Caco-2 (cell line): ENCODE measurements around the gene TMEM62. TPM values are rescaled to one million over a fixed set of nuclear protein-coding genes. Genes with fewer than 3 reads are reported as not detected.

Source experiments
- BruUV-seq: library from RNA; stranded (reverse); fragments of 400-500 nt; replicated peaks from 2 replicates; lab custom pipeline; 2021; lab: Mats Ljungman, UMichigan
- CTCF ChIA-PET: fragments of 300-600 bp; sonication (Branson Sonifier 250); formaldehyde crosslinking; loops from one replicate; lab custom pipeline; 2022; ENCODE audit warnings: antibody characterized with exemption; lab: Charles Lee
- POLR2A ChIA-PET: fragments of 300-600 bp; sonication (Branson Sonifier 250); formaldehyde crosslinking; loops from one replicate; lab custom pipeline; 2022; ENCODE audit warnings: antibody characterized with exemption; lab: Charles Lee
- DNase-seq, 2 experiments: peaks; one replicate each; pipeline versions ENCODE4 v3.0.0 to v3.0.0-alpha.2; 2020 to 2022
- H3K27me3 ChIP-seq: replicated peaks from 2 replicates; pipeline ENCODE4 v1.6.0; 2011; ENCODE audit warnings: low read length; ENCODE audit not compliant: control insufficient read depth, insufficient read depth
- H3K36me3 ChIP-seq: 2 replicates; pipeline ENCODE4 v1.5.1; 2011; ENCODE audit warnings: low read length; ENCODE audit not compliant: control insufficient read depth, insufficient read depth
- H3K4me1 ChIP-seq: fragments of 250-450 bp; sonication (Bioruptor Pico); 2 replicates; pipeline ENCODE4 v1.5.1; 2020; ENCODE audit warnings: mild to moderate bottlenecking
- H3K4me3 ChIP-seq: 2 replicates; pipeline ENCODE4 v1.5.1; 2011; ENCODE audit warnings: low read depth, mild to moderate bottlenecking, control low read depth, low read length
- H3K9me3 ChIP-seq: fragments of 250-450 bp; sonication (Bioruptor Pico); 2 replicates; pipeline ENCODE4 v1.5.1; 2020; ENCODE audit warnings: mild to moderate bottlenecking, moderate library complexity
- H3K27ac Mint-ChIP-seq: one replicate; pipeline ENCODE4 v1.8.0; 2022; ENCODE audit warnings: mixed read lengths; ENCODE audit not compliant: unreplicated experiment
- H3K27me3 Mint-ChIP-seq: one replicate; pipeline ENCODE4 v1.8.0; 2022; ENCODE audit warnings: mixed read lengths; ENCODE audit not compliant: insufficient read depth, unreplicated experiment
- H3K36me3 Mint-ChIP-seq: one replicate; pipeline ENCODE4 v1.8.0; 2022; ENCODE audit warnings: mild to moderate bottlenecking, mixed read lengths; ENCODE audit not compliant: insufficient read depth, unreplicated experiment
- H3K4me1 Mint-ChIP-seq: one replicate; pipeline ENCODE4 v1.8.0; 2022; ENCODE audit warnings: low read depth, mixed read lengths; ENCODE audit not compliant: unreplicated experiment
- H3K4me3 Mint-ChIP-seq: one replicate; pipeline ENCODE4 v1.8.0; 2022; ENCODE audit warnings: mild to moderate bottlenecking, moderate library complexity, mixed read lengths; ENCODE audit not compliant: unreplicated experiment
- H3K9me3 Mint-ChIP-seq: one replicate; pipeline ENCODE4 v1.8.0; 2022; ENCODE audit warnings: mixed read lengths; ENCODE audit not compliant: unreplicated experiment
- intact Hi-C: fragments of 100-400 bp; cut with micrococcal nuclease; formaldehyde crosslinking; loops from one replicate; pipeline ENCODE4 v1.10.0; 2022; ENCODE audit not compliant: unreplicated experiment
- total RNA-seq: library from RNA; stranded (reverse); gene quantifications from 2 replicates; pipeline ENCODE4 v1.2.3, GENCODE V29; 2022
- TF ChIP-seq, protein P1 (sequence below), 2 experiments: fragments of 200-600 bp in 1 of 2; IDR thresholded peaks; 1 replicate in 1 of 2; 2 replicates in 1 of 2; pipeline versions ENCODE4 v1.5.1 to v1.8.0; 2011 to 2022; ENCODE audit warnings: antibody characterized with exemption in 1 of 2, control low read depth in 1 of 2, inconsistent platforms in 1 of 2, low read depth in 1 of 2, low read length in 1 of 2, mild to moderate bottlenecking in 1 of 2, moderate library complexity in 1 of 2; ENCODE audit not compliant: insufficient read depth in 1 of 2, severe bottlenecking in 1 of 2, unreplicated experiment in 1 of 2

TMEM62 gene
- total RNA-seq, 1 experiment from 2014 or later = 23.7 TPM

DNA sequence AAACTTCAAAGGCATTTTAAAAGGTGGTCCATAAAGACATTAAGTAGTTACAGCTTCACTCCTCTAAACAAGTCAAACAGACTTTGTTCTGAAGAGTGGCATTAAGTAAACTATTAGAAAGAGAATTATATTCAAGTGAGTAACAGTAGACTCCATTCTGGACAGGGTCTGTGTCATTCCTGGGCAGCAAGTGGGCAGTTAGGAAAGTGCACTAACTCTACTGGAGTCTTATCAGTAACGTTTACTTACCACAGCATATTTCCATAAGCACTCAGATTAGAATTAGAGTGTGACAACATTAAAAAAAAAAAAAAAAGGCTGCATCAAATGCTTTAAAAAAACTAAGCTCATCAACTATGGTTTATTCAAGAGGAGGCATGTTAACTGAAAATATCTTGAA, 38.1 kb upstream of the TMEM62 start:
- ChIA-PET POLR2A (no interaction called here), CTCF (no interaction called here)
- H3K4me1 Mint-ChIP-seq = peaks cover 19% of the 10 kb centered on the region
- H3K27ac Mint-ChIP-seq = peak overlapping the region; percentile 61
- DNase-seq = no peak
- BruUV-seq = no TSS peak
- peaks cover 19% of the 10 kb centered on the region for H3K36me3 Mint-ChIP-seq
- no peaks in the 10 kb centered on the region for H3K9me3 Mint-ChIP-seq
- TF ChIP-seq, protein P1, sequence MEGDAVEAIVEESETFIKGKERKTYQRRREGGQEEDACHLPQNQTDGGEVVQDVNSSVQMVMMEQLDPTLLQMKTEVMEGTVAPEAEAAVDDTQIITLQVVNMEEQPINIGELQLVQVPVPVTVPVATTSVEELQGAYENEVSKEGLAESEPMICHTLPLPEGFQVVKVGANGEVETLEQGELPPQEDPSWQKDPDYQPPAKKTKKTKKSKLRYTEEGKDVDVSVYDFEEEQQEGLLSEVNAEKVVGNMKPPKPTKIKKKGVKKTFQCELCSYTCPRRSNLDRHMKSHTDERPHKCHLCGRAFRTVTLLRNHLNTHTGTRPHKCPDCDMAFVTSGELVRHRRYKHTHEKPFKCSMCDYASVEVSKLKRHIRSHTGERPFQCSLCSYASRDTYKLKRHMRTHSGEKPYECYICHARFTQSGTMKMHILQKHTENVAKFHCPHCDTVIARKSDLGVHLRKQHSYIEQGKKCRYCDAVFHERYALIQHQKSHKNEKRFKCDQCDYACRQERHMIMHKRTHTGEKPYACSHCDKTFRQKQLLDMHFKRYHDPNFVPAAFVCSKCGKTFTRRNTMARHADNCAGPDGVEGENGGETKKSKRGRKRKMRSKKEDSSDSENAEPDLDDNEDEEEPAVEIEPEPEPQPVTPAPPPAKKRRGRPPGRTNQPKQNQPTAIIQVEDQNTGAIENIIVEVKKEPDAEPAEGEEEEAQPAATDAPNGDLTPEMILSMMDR (IDR thresholded peaks at IDR 0.05; ENCODE audit: insufficient read depth in 1 of 2, low read depth in 1 of 2, low read length in 1 of 2, severe bottlenecking in 1 of 2, unreplicated experiment in 1 of 2) = no peak
- no peaks in the 10 kb centered on the region for H3K27me3 Mint-ChIP-seq
- Histone ChIP-seq H3K27me3 (no peaks in the 10 kb centered on the region), H3K9me3 (no peaks in the 10 kb centered on the region), H3K36me3 (no peaks in the 10 kb centered on the region), H3K4me1 (peaks cover 21% of the 10 kb centered on the region), H3K4me3 (no peak overlapping the region)
- intact Hi-C loops = no loop called here
- no peak overlapping the region for H3K4me3 Mint-ChIP-seq

DNA sequence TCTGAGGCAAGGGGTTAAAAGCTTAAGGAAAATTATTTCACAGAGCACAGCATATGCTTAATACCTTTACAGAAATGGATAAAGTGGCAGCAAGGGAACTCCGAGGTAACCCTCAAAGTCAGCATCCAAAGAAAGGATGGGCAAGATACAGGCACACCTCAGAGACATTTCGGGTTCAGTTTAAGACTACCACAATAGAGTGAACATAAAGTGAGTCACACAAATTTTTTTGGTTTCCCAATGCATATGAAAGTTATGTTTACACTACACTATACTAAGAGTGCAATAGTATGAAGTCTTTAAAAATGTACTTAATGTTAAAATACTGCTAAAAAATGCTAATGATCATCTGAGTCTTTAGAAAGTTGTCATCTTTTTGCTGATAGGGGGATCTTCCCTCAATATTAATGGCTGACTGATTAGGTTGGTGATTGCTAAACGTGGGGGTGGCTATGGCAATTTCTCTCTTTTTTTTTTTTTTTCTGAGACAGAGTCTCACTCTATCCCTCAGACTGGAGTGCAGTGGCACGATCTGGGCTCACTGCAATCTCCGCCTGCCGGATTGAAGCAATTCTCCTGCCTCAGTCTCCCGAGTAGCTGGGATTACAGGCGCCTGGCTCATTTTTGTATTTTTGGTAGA, 37.6 kb upstream of the TMEM62 start:
- intact Hi-C loops = no loop called here

DNA sequence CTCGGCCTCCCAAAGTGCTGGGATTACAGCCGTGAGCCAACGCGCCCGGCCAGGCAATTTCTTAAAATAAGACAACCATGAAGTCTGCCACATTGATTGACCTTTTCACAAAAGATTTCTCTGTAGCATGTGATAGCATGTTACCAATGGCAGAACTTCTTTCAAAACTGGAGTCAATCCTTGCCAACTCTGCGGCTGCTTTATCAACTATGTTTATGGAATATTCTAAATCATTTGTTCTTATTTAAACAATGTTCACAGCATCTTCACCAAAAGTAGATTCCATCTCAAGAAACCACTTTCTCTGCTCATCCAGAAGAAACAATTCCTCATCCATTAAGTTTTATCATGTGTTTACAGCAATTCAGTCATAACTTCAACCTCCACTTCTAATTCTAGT, 37.0 kb upstream of the TMEM62 start:
- BruUV-seq = no TSS peak
- ChIA-PET POLR2A (no interaction called here), CTCF (interaction anchor here (0.6 kb wide), 1 partner anchor 1168 kb away, joined by 3 read pairs; no protein-coding TSS in a partner anchor)
- Mint-ChIP-seq H3K4me3 (no peak overlapping the region), H3K4me1 (peaks cover 19% of the 10 kb centered on the region), H3K27me3 (no peaks in the 10 kb centered on the region), H3K27ac (no peak overlapping the region), H3K9me3 (no peaks in the 10 kb centered on the region), H3K36me3 (peaks cover 30% of the 10 kb centered on the region)
- no peaks in the 10 kb centered on the region for H3K27me3 ChIP-seq
- no peaks in the 10 kb centered on the region; the same call in 1 of the 2 replicates for H3K36me3 ChIP-seq
- no peak overlapping the region for H3K4me3 ChIP-seq
- H3K4me1 ChIP-seq = peaks cover 21% of the 10 kb centered on the region
- intact Hi-C loops = no loop called here
- no peaks in the 10 kb centered on the region for H3K9me3 ChIP-seq
- DNase-seq = no peak
- TF ChIP-seq, protein P1 (IDR thresholded peaks at IDR 0.05; ENCODE audit: insufficient read depth in 1 of 2, low read depth in 1 of 2, low read length in 1 of 2, severe bottlenecking in 1 of 2, unreplicated experiment in 1 of 2) = no peak

More for the DNA sequence above, 37.6 kb upstream of the TMEM62 start:
- ChIA-PET CTCF (no interaction called here), POLR2A (no interaction called here)
- Histone ChIP-seq H3K36me3 (no peaks in the 10 kb centered on the region), H3K4me1 (peaks cover 21% of the 10 kb centered on the region), H3K4me3 (no peak overlapping the region), H3K9me3 (no peaks in the 10 kb centered on the region), H3K27me3 (no peaks in the 10 kb centered on the region)
- BruUV-seq = no TSS peak
- no peaks in the 10 kb centered on the region for H3K9me3 Mint-ChIP-seq
- TF ChIP-seq, protein P1 (IDR thresholded peaks at IDR 0.05; ENCODE audit: insufficient read depth in 1 of 2, low read depth in 1 of 2, low read length in 1 of 2, severe bottlenecking in 1 of 2, unreplicated experiment in 1 of 2) = no peak
- H3K4me3 Mint-ChIP-seq = no peak overlapping the region
- H3K27ac Mint-ChIP-seq = no peak overlapping the region
- no peak for DNase-seq
- H3K27me3 Mint-ChIP-seq = no peaks in the 10 kb centered on the region
- peaks cover 25% of the 10 kb centered on the region for H3K36me3 Mint-ChIP-seq
- peaks cover 19% of the 10 kb centered on the region for H3K4me1 Mint-ChIP-seq
